ENCODE data around the gene ZNF423.

DNA sequence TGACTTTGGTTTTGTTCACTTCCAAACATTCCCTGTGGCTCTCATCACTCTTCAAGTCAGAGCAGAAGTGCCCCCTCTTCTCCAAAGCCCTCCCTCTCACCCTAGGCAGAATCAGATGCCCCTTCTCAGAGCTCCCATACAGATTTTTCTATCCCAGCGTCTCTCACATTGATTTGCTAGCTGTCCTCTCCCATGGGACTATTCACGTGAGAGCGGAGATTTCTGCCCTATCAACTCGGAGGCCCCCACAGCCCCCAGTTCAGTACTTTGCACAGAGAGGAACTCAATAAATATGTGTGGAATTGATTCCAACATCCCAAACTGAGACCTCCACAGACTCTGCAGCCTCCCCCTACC, 299.7 kb downstream of the ZNF423 start:
- TF ChIP-seq CTCF (IDR thresholded peaks at IDR 0.05), result no peak
- no peak for TF ChIP-seq POLR2A (IDR thresholded peaks at IDR 0.05)
